Uterus (tissue), 4 donors: ENCODE data around the gene AP1S2. TPM values are rescaled to one million over a fixed set of nuclear protein-coding genes. Genes with fewer than 3 reads are reported as not detected.

Source experiments
- DNase-seq, 2 donors: peaks; one replicate each; pipeline ENCODE4 v3.0.0-alpha.2; 2019 to 2020
- H3K27ac ChIP-seq, 2 donors: fragments of 200-600 bp; sonication (generic); 1 replicate in 1 of 2; 2 replicates in 1 of 2; pipeline ENCODE4 v1.5.1; 2016 to 2018
- H3K27me3 ChIP-seq, 2 donors: fragments of 200-600 bp; sonication (generic); one replicate each; pipeline ENCODE4 v1.5.1; 2018 to 2019; ENCODE audit warnings: control low read depth in 1 of 2
- H3K36me3 ChIP-seq, 2 donors: fragments of 200-600 bp; sonication (generic); one replicate each; pipeline ENCODE4 v1.5.1; 2019; ENCODE audit warnings: control low read depth in 1 of 2
- H3K4me1 ChIP-seq, 2 donors: fragments of 200-600 bp; sonication (generic); one replicate each; pipeline ENCODE4 v1.5.1; 2018 to 2019; ENCODE audit warnings: control low read depth in 1 of 2
- H3K4me3 ChIP-seq, 2 donors: fragments of 200-600 bp; sonication (generic); 1 replicate in 1 of 2; 2 replicates in 1 of 2; pipeline ENCODE4 v1.5.1; 2018 to 2019; ENCODE audit warnings: mild to moderate bottlenecking in 1 of 2
- H3K9me3 ChIP-seq, 2 donors: fragments of 200-600 bp; sonication (generic); one replicate each; pipeline ENCODE4 v1.5.1; 2019; ENCODE audit warnings: control low read depth in 1 of 2
- POLR2A ChIP-seq, 2 donors: fragments of 450-650 bp; IDR thresholded peaks; one replicate each; pipeline ENCODE4 v1.6.1; 2016; ENCODE audit warnings: antibody characterized with exemption in 2 of 2, mild to moderate bottlenecking in 1 of 2, moderate library complexity in 1 of 2
- intact Hi-C: fragments of 100-400 bp; cut with DNase I; formaldehyde crosslinking; loops from one replicate; pipeline ENCODE4 v1.15.1; 2023; ENCODE audit warnings: low total_unique reads
- total RNA-seq, 4 donors: library from RNA; depleted of rRNA in 3 of 4; stranded (reverse); fragments of >200 nt in 3 of 4; gene quantifications; one replicate each; pipeline versions ENCODE4 v1.1.0 to v1.2.4, GENCODE V29; 2014 to 2023
- TF ChIP-seq, protein P1 (sequence below), 4 experiments: fragments of 200-600 bp in 2 of 4; fragments of 450-650 bp in 2 of 4; sonication (generic) in 2 of 4; IDR thresholded peaks; one replicate each; pipeline ENCODE4 v1.5.1; 2016 to 2019; ENCODE audit warnings: antibody characterized with exemption in 4 of 4, mild to moderate bottlenecking in 2 of 4, moderate library complexity in 1 of 4
- donor health status: DM: yes; HTN: yes; CAD: no.

AP1S2 gene
- total RNA-seq, 4 donors from 2014 or later: 64.7 to 112 (median 73.9) TPM

GRCh38 chrX:15822922-15823321 is 31.7 kb downstream of the AP1S2 start:
- H3K27me3 ChIP-seq: no peaks in the 10 kb centered on the region
- intact Hi-C loops: no loop called here
- no peak for DNase-seq
- no peak overlapping the region for H3K27ac ChIP-seq
- TF ChIP-seq POLR2A (IDR thresholded peaks at IDR 0.05): no peak
- TF ChIP-seq, protein P1, sequence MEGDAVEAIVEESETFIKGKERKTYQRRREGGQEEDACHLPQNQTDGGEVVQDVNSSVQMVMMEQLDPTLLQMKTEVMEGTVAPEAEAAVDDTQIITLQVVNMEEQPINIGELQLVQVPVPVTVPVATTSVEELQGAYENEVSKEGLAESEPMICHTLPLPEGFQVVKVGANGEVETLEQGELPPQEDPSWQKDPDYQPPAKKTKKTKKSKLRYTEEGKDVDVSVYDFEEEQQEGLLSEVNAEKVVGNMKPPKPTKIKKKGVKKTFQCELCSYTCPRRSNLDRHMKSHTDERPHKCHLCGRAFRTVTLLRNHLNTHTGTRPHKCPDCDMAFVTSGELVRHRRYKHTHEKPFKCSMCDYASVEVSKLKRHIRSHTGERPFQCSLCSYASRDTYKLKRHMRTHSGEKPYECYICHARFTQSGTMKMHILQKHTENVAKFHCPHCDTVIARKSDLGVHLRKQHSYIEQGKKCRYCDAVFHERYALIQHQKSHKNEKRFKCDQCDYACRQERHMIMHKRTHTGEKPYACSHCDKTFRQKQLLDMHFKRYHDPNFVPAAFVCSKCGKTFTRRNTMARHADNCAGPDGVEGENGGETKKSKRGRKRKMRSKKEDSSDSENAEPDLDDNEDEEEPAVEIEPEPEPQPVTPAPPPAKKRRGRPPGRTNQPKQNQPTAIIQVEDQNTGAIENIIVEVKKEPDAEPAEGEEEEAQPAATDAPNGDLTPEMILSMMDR (IDR thresholded peaks at IDR 0.05): no peak
- H3K4me3 ChIP-seq: no peak overlapping the region
- H3K36me3 ChIP-seq: no peaks in the 10 kb centered on the region
- no peaks in the 10 kb centered on the region for H3K9me3 ChIP-seq
- no peaks in the 10 kb centered on the region for H3K4me1 ChIP-seq

- Histone ChIP-seq H3K27ac (no peak overlapping the region), H3K36me3 (no peaks in the 10 kb centered on the region), H3K9me3 (no peaks in the 10 kb centered on the region), H3K4me3 (no peak overlapping the region), H3K27me3 (no peaks in the 10 kb centered on the region), H3K4me1 (no peaks in the 10 kb centered on the region)
- no peak for DNase-seq
- intact Hi-C loops: no loop called here
- TF ChIP-seq POLR2A (IDR thresholded peaks at IDR 0.05): no peak
- TF ChIP-seq, protein P1 (IDR thresholded peaks at IDR 0.05): no peak
Observed at GRCh38 chrX:15820106-15821073, 34.2 kb downstream of the AP1S2 start.

- Histone ChIP-seq H3K27ac (no peak overlapping the region), H3K4me3 (no peak overlapping the region), H3K4me1 (no peaks in the 10 kb centered on the region), H3K36me3 (no peaks in the 10 kb centered on the region), H3K27me3 (no peaks in the 10 kb centered on the region), H3K9me3 (no peaks in the 10 kb centered on the region)
- no peak for DNase-seq
- intact Hi-C loops: no loop called here
- TF ChIP-seq, protein P1 (IDR thresholded peaks at IDR 0.05): no peak
- TF ChIP-seq POLR2A (IDR thresholded peaks at IDR 0.05): no peak
Observed at GRCh38 chrX:15816886-15817285, 37.7 kb downstream of the AP1S2 start.

DNA sequence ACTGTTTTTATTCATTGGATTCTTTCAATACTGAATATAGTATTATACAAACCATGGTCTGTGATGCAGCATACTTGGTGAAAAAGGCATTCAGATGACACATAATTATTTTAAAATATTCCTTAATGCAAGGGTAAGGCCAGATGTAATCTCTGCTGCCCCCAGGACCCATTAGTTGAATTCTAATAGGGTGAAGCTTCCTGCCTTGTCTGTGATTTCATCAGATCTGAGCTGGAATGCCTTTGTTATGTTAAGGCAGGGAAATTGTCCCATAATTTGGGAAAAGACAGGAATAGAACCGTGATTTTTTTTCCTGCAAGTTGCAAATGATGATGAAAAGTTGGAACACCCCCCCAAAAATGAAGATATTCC is 38.2 kb downstream of the AP1S2 start:
- no peak for DNase-seq
- Histone ChIP-seq H3K27ac (no peak overlapping the region), H3K4me3 (no peak overlapping the region), H3K9me3 (no peaks in the 10 kb centered on the region), H3K36me3 (no peaks in the 10 kb centered on the region), H3K4me1 (no peaks in the 10 kb centered on the region), H3K27me3 (no peaks in the 10 kb centered on the region)
- TF ChIP-seq, protein P1 (IDR thresholded peaks at IDR 0.05): no peak
- no peak for TF ChIP-seq POLR2A (IDR thresholded peaks at IDR 0.05)
- intact Hi-C loops: no loop called here

DNA sequence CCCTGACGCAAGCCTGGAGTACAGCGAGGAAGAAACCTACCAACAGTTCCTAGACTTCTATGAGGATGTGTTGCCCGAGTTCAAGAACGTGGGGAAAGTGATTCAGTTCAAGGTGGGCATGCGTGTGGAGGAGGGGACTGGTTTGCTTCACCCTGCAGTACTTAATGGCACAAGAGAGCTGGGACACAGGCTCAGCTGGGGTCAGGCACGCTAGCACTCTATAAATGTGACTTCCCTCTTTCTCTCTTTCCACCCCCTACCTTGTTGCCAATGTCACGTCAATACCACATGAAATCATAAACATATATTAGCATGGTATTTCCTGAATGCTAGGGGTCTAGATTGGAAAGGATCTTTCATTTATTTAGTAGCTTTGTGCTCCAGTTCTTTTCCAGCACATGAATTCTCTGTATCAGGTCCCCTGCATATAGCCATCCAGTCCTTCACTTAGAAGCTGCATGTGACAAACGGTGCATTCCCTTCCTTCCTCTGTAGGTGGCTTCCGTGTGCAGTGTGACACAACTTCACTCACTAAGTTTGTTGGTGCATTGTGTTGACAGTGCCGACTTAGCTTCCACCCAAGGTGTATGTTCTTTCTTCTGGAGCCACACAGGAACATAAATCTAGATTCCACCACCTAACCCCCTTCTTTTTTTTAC is 38.7 kb downstream of the AP1S2 start:
- no peaks in the 10 kb centered on the region for H3K36me3 ChIP-seq
- no peak overlapping the region for H3K27ac ChIP-seq
- TF ChIP-seq, protein P1 (IDR thresholded peaks at IDR 0.05): no peak
- TF ChIP-seq POLR2A (IDR thresholded peaks at IDR 0.05): no peak
- H3K4me3 ChIP-seq: no peak overlapping the region
- H3K4me1 ChIP-seq: no peaks in the 10 kb centered on the region
- no peaks in the 10 kb centered on the region for H3K27me3 ChIP-seq
- intact Hi-C loops: no loop called here
- no peaks in the 10 kb centered on the region for H3K9me3 ChIP-seq
- no peak for DNase-seq
